Sigmoid colon (tissue), 4 donors: ENCODE data around the gene NUP133.

Experiments
- CTCF ChIP-seq, 4 experiments: fragments of 450-650 bp in 3 of 4; fragments of 200-600 bp in 1 of 4; IDR thresholded peaks; one replicate each; pipeline ENCODE4 v1.5.1; 2016 to 2019; ENCODE audit warnings: antibody characterized with exemption in 4 of 4, mild to moderate bottlenecking in 3 of 4, moderate library complexity in 2 of 4
- EP300 ChIP-seq, 4 donors: sonication (generic); formaldehyde crosslinking; IDR thresholded peaks; one replicate each; pipeline ENCODE4 v1.6.1; 2017; ENCODE audit warnings: antibody characterized with exemption in 4 of 4
- POLR2A ChIP-seq, 2 donors: fragments of 450-650 bp; IDR thresholded peaks; one replicate each; pipeline ENCODE4 v1.6.1; 2016; ENCODE audit warnings: antibody characterized with exemption in 2 of 2, mild to moderate bottlenecking in 2 of 2, moderate library complexity in 2 of 2
- POLR2AphosphoS5 ChIP-seq, 4 donors: sonication (generic); formaldehyde crosslinking; IDR thresholded peaks; one replicate each; pipeline ENCODE4 v1.6.1; 2017; ENCODE audit warnings: antibody characterized with exemption in 4 of 4

GRCh38 chr1:229430761-229431283 lies 77.3 kb downstream of the NUP133 start:
- TF ChIP-seq CTCF (IDR thresholded peaks at IDR 0.05) (no peak), POLR2AphosphoS5 (IDR thresholded peaks at IDR 0.05) (no peak), EP300 (IDR thresholded peaks at IDR 0.05) (no peak), POLR2A (IDR thresholded peaks at IDR 0.05) (no peak)
